K562 (cell line): Measurements from ENCODE around the gene TMED4. TPM values are rescaled to one million over a fixed set of nuclear protein-coding genes. Genes with fewer than 3 reads are reported as not detected.

Source experiments
- DACH1 ChIP-seq: fragments of 450-650 bp; IDR thresholded peaks from 2 replicates; pipeline ENCODE4 v1.6.1; 2018; ENCODE audit not compliant: partially characterized antibody
- ETV6 ChIP-seq, 3 experiments: fragments of 150-350 bp in 1 of 3; sonication (generic) in 1 of 3; formaldehyde crosslinking in 1 of 3; IDR thresholded peaks; 2 replicates each; pipeline versions ENCODE4 v1.6.1 to v1.8.0; 2014 to 2022; ENCODE audit warnings: borderline replicate concordance in 2 of 3, low read depth in 2 of 3, antibody characterized with exemption in 1 of 3, low read length in 1 of 3, mild to moderate bottlenecking in 1 of 3, missing genetic modification reagents in 1 of 3
- GTF2A2 ChIP-seq: IDR thresholded peaks from 2 replicates; pipeline ENCODE4 v1.6.1; 2016; ENCODE audit warnings: mild to moderate bottlenecking, missing genetic modification characterization, missing compliant biosample characterization
- HMGN3 ChIP-seq: IDR thresholded peaks from 2 replicates; pipeline ENCODE4 v1.6.1; 2011; ENCODE audit warnings: borderline replicate concordance, low read depth, mild to moderate bottlenecking, mixed read lengths, low read length; ENCODE audit not compliant: insufficient read length; ENCODE audit errors: extremely low read depth
- HMGXB4 ChIP-seq: sonication (generic); formaldehyde crosslinking; IDR thresholded peaks from 2 replicates; pipeline ENCODE4 v1.8.1; 2023; ENCODE audit warnings: mild to moderate bottlenecking, missing genetic modification reagents
- HNRNPL ChIP-seq: fragments of 200-400 bp; formaldehyde crosslinking; IDR thresholded peaks from 2 replicates; pipeline ENCODE4 v1.6.1; 2017; ENCODE audit warnings: low read depth, mild to moderate bottlenecking, low read length
- MTA1 ChIP-seq: fragments of 450-650 bp; IDR thresholded peaks from 2 replicates; pipeline ENCODE4 v1.6.1; 2017; ENCODE audit warnings: borderline replicate concordance
- NCOA2 ChIP-seq, 2 experiments: fragments of 450-650 bp; IDR thresholded peaks; 2 replicates each; pipeline ENCODE4 v1.6.1; 2018; ENCODE audit warnings: mild to moderate bottlenecking in 2 of 2, moderate library complexity in 1 of 2; ENCODE audit not compliant: partially characterized antibody in 2 of 2
- POLR2AphosphoS5 ChIP-seq: IDR thresholded peaks from 2 replicates; pipeline ENCODE4 v1.6.1; 2011; ENCODE audit warnings: mild to moderate bottlenecking, low read depth, low read length, moderate library complexity; ENCODE audit not compliant: control insufficient read depth, insufficient read depth
- SMARCA4 ChIP-seq: fragments of 450-650 bp; IDR thresholded peaks from 2 replicates; pipeline ENCODE4 v1.6.1; 2016
- SRSF1 ChIP-seq: fragments of 200-400 bp; formaldehyde crosslinking; IDR thresholded peaks from 2 replicates; pipeline ENCODE4 v1.6.1; 2017; ENCODE audit warnings: mild to moderate bottlenecking, low read depth, low read length, moderate library complexity
- ZKSCAN8 ChIP-seq: fragments of 200-800 bp; sonication (Bioruptor generic); IDR thresholded peaks from 2 replicates; pipeline ENCODE4 v1.6.1; 2016; ENCODE audit warnings: missing genetic modification characterization, missing compliant biosample characterization
- ZNF280B ChIP-seq: fragments of 250-450 bp; sonication (Bioruptor Pico); IDR thresholded peaks from 2 replicates; pipeline ENCODE4 v1.5.1; 2021; ENCODE audit warnings: mild to moderate bottlenecking
- ZNF318 ChIP-seq, 2 experiments: fragments of 450-650 bp; IDR thresholded peaks; 2 replicates each; pipeline ENCODE4 v1.6.1; 2016; ENCODE audit warnings: mild to moderate bottlenecking in 2 of 2, borderline replicate concordance in 1 of 2, low read depth in 1 of 2, moderate library complexity in 1 of 2
- ZNF79 ChIP-seq: fragments of 250-450 bp; sonication (Bioruptor Pico); IDR thresholded peaks from 2 replicates; pipeline ENCODE4 v1.4.0; 2020; ENCODE audit warnings: low read depth, mild to moderate bottlenecking, moderate library complexity
- polyA plus RNA-seq, 8 experiments: library from polyadenylated mRNA; depleted of rRNA in 4 of 8; stranded (reverse) in 5 of 8; unstranded in 3 of 8; fragments of >200 nt; fragmentation: Nextera tagmentation in 2 of 8; fragmentation: Illumina TruSeq in 1 of 8; extraction: Ambion mirVana in 2 of 8; extraction: Trizol in 1 of 8; gene quantifications; 2 replicates each; pipeline versions ENCODE4 v1.2.1 to v1.2.3, GENCODE V29; 2011 to 2014; ENCODE audit warnings: inconsistent platforms in 1 of 8, missing spikeins in 1 of 8
- total RNA-seq, 7 experiments: library from RNA; depleted of rRNA in 6 of 7; stranded (reverse); fragments of >200 nt in 6 of 7; fragmentation: Illumina TruSeq in 2 of 7; extraction: Trizol in 2 of 7; gene quantifications; 2 replicates each; pipeline versions ENCODE4 v1.2.1 to v1.2.3, GENCODE V29; 2011 to 2021; ENCODE audit warnings: low replicate concordance in 1 of 7

Gene TMED4
- total and polyA plus RNA-seq, 9 of the 15 experiments (the other 6 are each of a cell fraction or from before 2014, with no cell fraction given) = 20.3 to 64.0 (median 42.1) TPM

GRCh38 chr7:44581879-44582603, at the start of gene TMED4 (continued):
- TF ChIP-seq ZNF318 (IDR thresholded peaks at IDR 0.05; ENCODE audit: borderline replicate concordance in 1 of 2, low read depth in 1 of 2) = no peak
- TF ChIP-seq SRSF1 = no peak
- TF ChIP-seq ETV6 (IDR thresholded peaks at IDR 0.05; ENCODE audit: borderline replicate concordance in 1 of 2, low read depth in 2 of 2, low read length in 1 of 2) = no peak
- TF ChIP-seq ETV6 (CRISPR knock-in tag; IDR thresholded peaks at IDR 0.05; ENCODE audit: borderline replicate concordance) = no peak
- no peak for TF ChIP-seq ZNF79 (CRISPR knock-in tag)
- peak; percentile 66 for TF ChIP-seq HMGN3
- TF ChIP-seq DACH1 = no peak
- TF ChIP-seq GTF2A2 (tag) = no peak
- TF ChIP-seq HMGXB4 (CRISPR knock-in tag) = peak; percentile 82
- TF ChIP-seq SMARCA4 = no peak
- no peak for TF ChIP-seq ZKSCAN8 (CRISPR knock-in tag)
- TF ChIP-seq POLR2AphosphoS5 = peak; percentile 79
- 0 out of 2 replicates have a peak, but pooled peaks have one; percentile 41 for TF ChIP-seq HNRNPL
- no peak for TF ChIP-seq MTA1
- no peak for TF ChIP-seq ZNF280B
- no peak for TF ChIP-seq NCOA2 (IDR thresholded peaks at IDR 0.05; ENCODE audit: partially characterized antibody in 2 of 2)
